Hepatocyte (in vitro differentiated cells): ENCODE measurements around the gene MGLL.

Experiments used
- CTCF ChIP-seq: fragments of 200-600 bp; sonication (generic); IDR thresholded peaks from 2 replicates; pipeline ENCODE4 v1.5.1; 2016; ENCODE audit warnings: antibody characterized with exemption, mild to moderate bottlenecking; ENCODE audit not compliant: poor library complexity
- EZH2 ChIP-seq: fragments of 200-600 bp; sonication (generic); IDR thresholded peaks from 2 replicates; pipeline ENCODE4 v1.6.1; 2016; ENCODE audit warnings: antibody characterized with exemption, mild to moderate bottlenecking, borderline replicate concordance
- EZH2phosphoT487 ChIP-seq: fragments of 200-600 bp; sonication (generic); IDR thresholded peaks from one replicate; pipeline ENCODE4 v1.6.1; 2018; ENCODE audit warnings: antibody characterized with exemption, mild to moderate bottlenecking, low read depth, moderate library complexity; ENCODE audit not compliant: unreplicated experiment, severe bottlenecking

GRCh38 chr3:127675651-127676391, 146.5 kb downstream of the MGLL start:
- TF ChIP-seq CTCF (no peak), EZH2 (no peak), EZH2phosphoT487 (no peak)
